OCI-LY7 (cell line): ENCODE data around the gene MARK3.

Experiments
- CTCF ChIP-seq: fragments of 200-600 bp; sonication (generic); conservative IDR thresholded peaks from 2 replicates; pipeline ENCODE4 v1.5.1; 2014; ENCODE audit warnings: mild to moderate bottlenecking, antibody characterized with exemption, low read length, moderate library complexity, mixed read lengths
- EZH2phosphoT487 ChIP-seq: fragments of 200-600 bp; sonication (generic); IDR thresholded peaks from 2 replicates; pipeline ENCODE4 v1.6.1; 2018; ENCODE audit warnings: low read depth, borderline replicate concordance, mild to moderate bottlenecking, mixed run types, antibody characterized with exemption, low read length, moderate library complexity, mixed read lengths

GRCh38 chr14:103402695-103403094 lies 17.5 kb downstream of the MARK3 start:
- TF ChIP-seq CTCF, result no peak
- TF ChIP-seq EZH2phosphoT487, result no peak
